Dedifferentiated amniotic fluid mesenchymal stem cell (primary cell): ENCODE data around the gene IKBKE.

Experiments
- DNase-seq: peaks from one replicate; pipeline ENCODE4 v3.0.0-alpha.2; 2016; ENCODE audit errors: extremely low spot score

Gene IKBKE

GRCh38 chr1:206496131-206496793, 26.0 kb downstream of the IKBKE start:
- DNase-seq = no peak

DNA sequence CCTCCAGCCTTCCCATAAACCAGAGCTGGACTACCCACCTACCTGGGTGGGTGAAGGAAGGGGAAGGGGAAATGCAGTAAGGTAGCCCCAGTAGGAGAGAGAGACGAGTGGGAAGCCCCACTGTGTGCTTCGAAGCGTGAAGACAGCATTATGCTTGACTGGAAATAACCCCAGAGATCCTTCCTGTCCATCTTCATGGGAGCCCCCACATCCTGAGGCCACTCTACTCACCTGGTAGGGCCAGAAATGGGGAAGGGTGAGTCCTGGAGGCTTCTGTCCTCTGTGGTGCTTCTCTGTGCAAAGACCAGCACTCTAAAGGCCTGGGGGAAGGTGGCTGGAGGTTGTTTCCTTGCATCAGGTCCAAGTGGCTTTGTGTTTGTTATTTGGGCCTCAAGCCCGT, 27.1 kb downstream of the IKBKE start:
- no peak for DNase-seq

- DNase-seq = no peak
Measured at GRCh38 chr1:206497774-206498173, 27.5 kb downstream of the IKBKE start.

DNA sequence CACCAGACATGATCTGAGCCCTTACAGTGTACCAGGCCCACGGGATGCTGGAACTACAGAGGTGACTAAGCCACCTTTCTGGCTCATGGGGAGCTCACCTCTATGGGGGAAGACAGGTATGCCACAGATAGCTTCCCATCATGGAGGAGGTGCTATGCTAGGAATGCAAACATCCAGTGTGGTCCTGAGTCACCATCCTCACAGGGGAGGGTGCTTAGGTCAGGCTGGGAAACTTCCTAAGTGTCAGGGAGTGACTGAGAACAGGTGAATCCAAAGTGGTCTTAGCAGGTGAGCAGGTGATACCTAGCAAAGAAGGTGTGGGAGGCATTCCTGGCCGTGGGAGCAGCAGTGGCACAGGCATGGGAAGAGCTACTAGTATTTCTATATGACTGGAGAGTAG, 28.4 kb downstream of the IKBKE start:
- DNase-seq = no peak

GRCh38 chr1:206500046-206500445, 29.8 kb downstream of the IKBKE start:
- no peak for DNase-seq

GRCh38 chr1:206501881-206502280, 31.6 kb downstream of the IKBKE start:
- DNase-seq = no peak

DNA sequence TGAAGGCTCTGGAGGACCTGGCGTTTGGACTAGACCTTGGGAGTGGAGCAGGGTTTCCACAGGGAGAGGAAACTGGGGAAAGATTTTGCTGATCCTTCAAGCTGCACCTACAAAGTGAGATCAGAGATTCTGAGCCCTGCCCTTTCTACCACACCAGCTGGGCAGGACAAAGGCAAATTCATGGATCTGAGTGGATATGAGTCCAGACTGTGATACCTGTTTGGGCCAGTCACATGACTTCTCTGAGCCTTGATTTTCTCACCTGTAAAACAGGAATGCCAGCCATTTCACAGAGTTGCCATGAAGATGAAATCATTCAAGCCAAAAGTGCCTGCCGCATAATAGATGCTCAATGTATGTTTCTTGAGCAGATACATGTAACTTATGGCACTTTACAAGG, 32.1 kb downstream of the IKBKE start:
- no peak for DNase-seq

DNA sequence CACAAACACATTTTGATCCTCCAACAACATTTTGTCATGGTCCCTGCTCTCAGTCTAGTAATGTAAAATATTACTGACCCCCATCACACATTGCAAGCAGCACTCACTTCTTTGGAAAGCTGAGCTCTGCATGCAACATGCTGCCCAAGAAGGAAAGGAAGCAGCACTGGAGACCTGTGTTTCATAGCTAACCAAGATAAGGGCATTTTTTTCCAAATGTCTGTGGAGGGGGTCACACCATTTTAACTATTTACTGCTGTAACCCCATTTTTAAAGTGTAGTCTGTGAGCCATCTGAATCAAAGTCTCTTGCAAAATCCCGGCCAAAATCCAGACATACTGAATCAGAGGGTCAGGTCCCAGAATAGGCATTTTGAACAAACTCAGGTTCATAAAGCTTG, 32.5 kb downstream of the IKBKE start:
- DNase-seq = no peak

DNA sequence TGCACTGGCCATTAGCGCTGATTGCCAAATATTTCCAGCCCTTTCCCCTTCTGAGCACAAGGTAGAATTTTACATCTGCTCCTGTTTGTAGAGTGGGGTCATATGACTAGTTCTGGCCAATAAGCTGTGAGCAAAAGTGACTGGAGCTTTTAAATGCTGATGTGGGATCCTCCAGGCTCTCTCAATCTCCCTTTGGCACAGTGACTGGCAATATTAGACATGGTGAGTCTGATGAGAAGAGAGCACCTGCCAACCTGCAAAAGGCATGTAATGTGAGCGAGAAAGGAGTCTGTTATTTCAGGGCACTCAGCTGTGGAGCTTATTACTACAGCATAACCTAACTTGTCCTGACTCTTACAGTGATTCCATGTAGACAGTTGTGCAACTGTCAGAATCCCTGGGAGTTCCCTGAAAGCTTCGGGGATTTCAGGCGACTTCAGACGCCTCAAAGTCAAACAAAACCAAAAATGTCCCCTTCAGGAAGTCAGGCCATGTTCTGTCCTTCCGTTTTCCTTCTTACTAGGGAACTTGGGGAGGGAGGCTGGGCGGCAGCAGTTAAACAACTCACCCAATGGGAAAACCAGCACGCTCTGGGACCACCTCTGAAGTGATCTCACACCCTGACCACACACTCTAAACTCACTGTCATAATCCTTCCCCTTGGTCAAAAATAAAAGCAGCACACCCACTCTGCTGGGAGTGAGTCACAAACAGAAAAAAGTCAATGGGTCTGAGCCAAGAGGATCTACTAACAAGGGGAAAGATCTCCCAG, 33.5 kb downstream of the IKBKE start:
- DNase-seq = peak; percentile 81

- no peak for DNase-seq
Measured at GRCh38 chr1:206504363-206504713, 34.1 kb downstream of the IKBKE start.

DNA sequence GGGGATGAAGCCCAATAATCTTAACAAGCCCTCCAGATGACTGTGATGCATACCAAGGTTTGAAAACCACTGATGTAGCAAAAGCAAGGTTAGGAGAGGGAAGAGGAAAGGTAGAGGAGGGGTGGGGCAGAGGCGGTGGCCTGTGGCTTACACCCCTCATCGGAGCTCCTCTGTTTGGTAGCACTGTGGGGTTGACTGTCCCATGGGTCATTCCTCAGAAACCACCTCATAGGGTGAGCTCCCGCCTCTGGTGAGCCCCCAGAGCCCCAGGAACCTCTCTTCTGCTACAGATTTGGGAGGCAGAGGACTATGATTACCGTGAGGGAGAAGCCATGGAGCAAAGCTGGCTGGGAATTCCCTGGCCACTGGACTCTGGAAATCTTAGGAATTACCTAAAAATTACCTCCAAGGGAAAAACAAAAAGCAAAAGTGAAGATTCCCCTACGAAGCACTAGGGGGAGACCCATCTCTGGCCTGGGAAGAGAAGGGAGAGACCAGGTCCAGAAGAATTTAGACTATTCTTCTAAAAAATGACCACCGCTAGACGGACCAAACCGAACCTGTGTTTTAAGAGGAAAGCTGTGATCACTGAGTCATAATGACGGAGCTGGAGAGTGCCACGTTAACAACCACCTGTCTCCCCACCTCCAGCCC, 35.6 kb downstream of the IKBKE start:
- DNase-seq = peak; percentile 26

- no peak for DNase-seq
Measured at GRCh38 chr1:206506405-206507283, 36.4 kb downstream of the IKBKE start.

GRCh38 chr1:206507284-206508129, 37.2 kb downstream of the IKBKE start, which contains the start of gene RASSF5:
RASSF5 (plus strand) TSS chr1:206507531; CDS start chr1:206507603, 72 bp downstream.
- DNase-seq = peak; percentile 36

- no peak for DNase-seq
Measured at GRCh38 chr1:206508130-206508889, 38.0 kb downstream of the IKBKE start.

DNA sequence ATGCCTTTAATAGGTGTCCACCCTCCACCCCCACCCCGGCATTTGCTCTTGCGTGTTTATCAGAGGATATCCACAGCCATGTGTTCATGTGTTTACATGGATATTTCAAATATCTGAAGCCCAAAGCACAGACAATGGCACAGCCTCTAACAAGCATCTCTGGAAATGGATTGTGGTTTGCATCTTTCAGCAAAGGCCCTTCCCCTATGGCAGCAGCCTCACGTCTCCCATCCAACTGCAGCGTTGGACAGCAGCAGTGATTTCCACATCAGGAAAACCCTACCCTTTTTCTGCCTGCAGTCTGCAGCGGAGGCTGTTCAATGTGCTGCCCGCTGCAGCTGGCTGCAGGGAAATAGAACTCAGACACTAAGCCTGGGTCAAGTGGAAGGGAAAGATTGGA, 38.7 kb downstream of the IKBKE start:
- peak; percentile 61 for DNase-seq

GRCh38 chr1:206509612-206510257, 39.5 kb downstream of the IKBKE start:
- no peak for DNase-seq

DNA sequence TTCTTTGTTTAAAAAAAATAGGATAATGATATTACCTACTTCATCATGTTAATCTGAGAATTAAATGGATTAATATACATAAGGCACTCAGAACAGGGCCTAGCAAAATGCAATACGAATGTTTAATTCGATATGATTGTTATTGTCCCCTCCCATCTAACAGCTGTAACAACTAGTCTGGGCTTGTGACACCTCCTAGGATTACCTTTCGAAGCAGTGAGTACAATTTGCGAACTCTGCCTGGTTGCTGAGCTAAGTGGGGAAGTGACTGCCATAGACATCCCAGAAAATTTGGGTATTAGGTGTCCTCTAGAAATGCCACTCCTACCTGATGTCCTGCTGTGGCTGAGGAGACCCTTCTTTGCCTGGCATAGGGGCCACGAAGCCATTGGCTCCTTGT, 40.1 kb downstream of the IKBKE start:
- DNase-seq = no peak

GRCh38 chr1:206511362-206512057, 41.2 kb downstream of the IKBKE start:
- DNase-seq = no peak
